GM11168 (cell line): Measurements from ENCODE around the gene TIMM8B.
"Not testable (repeated sequence)": the region's sequence is repeated elsewhere in the genome, so short reads cannot be mapped to it uniquely, and the experiment has no call there.

Experiments
- in situ Hi-C: fragments of 300-500 bp; cut with MboI; formaldehyde crosslinking; loops from one replicate; pipeline ENCODE4 v1.12.0; 2022; ENCODE audit warnings: low sequenced_read_pairs; ENCODE audit not compliant: unreplicated experiment

TIMM8B gene

DNA sequence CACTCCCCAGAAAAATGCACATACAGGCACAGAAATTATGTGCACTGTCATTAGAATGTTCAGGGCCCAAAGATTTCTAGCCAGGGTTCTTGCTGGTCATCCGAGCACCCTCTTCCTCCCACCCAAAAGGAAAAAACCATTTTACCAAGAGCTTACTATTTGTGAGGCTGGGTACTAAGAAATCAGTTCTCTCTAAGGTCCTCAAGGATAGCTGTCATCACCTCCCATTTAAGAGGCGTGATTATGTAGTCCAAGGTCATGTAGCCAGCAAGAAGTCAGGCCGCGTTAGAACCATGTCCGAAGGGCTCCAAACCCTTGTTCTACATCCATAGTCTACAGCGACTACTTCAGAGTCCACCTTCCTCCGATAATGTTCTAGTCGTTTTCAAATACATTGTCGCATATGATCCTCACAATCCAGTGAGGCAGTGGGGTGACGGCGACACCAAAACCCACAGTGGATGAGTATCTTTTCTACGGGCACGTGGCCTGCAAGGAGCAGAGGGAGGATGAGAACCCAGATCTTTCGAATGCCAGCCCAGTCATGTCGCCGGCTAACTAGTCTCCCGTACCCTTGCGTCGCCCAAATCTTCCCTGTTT is 634 bp downstream of the TIMM8B start:
- in situ Hi-C loops, result no loop called here

DNA sequence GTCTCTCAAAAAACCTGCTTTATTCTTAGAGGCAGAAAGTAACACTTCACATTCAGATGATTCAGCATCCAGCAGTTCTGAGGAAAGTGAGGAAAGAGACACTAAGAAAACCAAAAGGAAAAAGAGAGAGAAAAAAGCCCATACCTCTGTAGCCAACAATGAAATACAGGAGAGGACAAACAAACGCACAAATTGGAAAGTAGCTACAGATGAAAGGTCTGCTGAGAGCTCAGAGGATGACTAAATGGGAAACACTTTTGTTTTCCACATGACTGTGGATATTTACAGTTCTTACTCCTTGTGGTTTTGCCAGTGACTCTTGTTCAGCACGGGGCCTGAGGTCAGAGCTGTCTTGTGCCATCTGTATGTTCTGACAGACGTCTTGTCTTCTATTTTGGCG is 3.8 kb downstream of the TIMM8B start:
- in situ Hi-C loops, result no loop called here

DNA sequence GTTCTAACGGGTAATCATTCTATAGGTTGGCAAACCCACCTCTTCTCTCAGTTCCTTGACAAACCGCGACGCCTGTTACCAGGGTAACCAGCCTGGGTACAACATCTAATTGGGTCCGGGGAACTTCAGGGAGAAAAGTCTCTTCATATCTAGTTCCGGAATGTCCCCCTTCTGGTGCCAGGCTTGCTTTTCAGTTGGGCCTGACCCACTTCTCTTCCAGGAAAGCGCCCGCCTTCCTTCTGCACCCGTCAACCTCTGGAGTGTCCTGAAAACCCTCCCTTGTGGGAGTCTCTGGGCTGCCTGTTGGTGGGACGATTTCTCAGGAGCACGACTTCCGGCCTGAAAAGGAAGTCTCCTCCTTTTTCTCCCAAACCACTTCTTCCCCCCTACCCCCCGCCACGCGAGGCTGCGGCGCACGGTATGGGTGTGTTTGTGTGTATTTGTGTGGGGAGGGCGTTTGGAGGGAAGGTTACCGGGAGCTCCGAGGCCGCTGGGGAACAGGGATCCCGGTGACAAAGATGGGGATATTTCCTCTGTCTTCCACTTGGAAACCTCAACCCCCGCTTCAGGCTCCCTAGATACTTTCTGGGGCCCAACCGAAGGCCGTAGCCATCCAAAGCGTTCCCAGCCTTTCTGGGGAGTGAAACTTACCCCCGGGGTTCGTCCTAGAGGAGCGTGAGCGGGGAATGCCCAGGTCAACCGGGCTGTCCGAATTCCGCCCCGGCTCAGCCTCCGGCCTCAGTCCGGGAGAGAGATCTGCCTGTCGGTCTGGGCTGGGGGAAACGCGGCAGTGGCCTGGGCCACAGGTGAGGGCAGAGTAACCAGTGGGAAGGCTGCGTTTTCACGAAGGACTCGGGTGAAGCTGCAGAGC is 12.4 kb downstream of the TIMM8B start, which contains the start of the genes NKAPD1 and PIH1D2:
NKAPD1 (plus strand) TSS at position 359 of the 871 bp plus-strand sequence. CDS start 1,276 bp downstream, outside the sequence.
PIH1D2 (minus strand) TSS at position 77 of the 871 bp plus-strand sequence. CDS start 843 bp downstream, outside the sequence.
- in situ Hi-C loops, result no loop called here

DNA sequence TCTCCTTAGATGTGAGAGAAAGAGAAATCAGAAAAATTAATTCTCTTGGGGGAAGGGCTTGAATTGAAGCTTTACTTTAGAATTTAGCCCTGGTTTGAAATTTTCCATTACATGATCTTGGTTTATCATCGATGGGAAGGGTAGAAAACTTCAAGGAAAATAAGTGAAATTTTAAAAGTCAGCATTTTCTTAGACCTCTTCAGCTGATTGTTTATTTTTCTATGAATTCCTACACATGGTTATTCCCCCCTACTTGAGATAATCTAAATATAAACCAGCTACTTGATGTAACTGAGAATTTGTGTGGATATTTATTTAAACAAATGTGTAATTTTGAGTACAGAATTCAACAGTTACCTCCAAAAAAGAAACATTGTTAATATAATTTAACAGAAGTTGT is 23.6 kb downstream of the TIMM8B start:
- in situ Hi-C loops, result no loop called here

DNA sequence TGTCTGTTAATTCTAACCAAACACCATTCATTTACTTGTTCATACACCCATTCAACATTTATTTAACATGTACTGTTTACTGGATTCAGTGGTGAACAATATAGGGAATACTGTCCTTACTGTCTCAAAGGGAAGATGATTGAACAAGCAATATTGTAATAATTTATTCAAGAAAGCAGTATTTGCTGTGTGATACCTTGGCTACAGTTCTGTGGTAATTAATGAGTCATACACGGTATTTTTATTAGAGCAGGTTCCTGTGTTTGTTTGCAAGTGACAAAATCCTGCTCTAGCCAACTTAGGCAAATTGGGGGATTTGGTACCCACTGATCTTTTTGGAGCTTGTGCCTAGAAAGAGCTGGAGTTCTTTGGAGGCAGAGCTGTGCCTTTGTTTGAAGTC is 28.5 kb downstream of the TIMM8B start:
- in situ Hi-C loops, result no loop called here

DNA sequence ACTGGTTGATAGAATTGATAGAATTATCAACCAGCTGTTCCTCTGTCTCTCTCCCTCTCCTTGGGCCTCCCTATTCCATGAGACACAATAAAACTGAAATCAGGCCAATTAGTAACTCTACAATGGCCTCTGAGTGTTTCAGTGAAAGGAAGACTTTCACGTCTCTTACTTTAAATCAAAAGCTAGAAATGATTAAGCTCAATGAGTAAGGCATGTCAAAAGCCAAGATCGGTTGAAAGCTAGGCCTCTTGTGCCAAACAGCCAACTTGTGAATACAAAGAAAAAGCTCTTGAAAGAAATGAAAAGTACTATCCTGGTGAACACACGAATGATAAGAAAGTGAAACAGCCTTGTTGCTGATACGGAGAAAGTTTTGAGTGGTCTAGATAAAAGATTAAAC is 29.4 kb downstream of the TIMM8B start:
- in situ Hi-C loops, result no loop called here

DNA sequence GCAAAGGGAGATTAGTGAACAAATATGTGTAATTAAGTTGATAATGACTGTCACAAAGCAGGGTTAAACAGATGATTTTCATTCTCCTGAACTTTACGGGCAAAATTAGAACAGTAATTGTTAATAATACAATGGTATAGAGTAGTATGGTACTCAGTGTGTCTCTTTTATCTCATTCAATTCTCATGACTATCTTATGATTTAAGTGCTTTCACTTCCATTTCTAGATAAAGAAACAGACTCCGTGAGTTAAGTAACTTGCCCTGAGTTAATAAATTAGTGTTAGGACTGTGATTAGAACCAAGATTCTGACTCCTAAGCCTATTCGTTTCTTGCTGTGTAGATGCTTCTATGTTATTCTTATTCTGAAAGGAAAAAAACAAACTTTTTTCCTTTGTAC is 34.8 kb downstream of the TIMM8B start:
- in situ Hi-C loops, result no loop called here

DNA sequence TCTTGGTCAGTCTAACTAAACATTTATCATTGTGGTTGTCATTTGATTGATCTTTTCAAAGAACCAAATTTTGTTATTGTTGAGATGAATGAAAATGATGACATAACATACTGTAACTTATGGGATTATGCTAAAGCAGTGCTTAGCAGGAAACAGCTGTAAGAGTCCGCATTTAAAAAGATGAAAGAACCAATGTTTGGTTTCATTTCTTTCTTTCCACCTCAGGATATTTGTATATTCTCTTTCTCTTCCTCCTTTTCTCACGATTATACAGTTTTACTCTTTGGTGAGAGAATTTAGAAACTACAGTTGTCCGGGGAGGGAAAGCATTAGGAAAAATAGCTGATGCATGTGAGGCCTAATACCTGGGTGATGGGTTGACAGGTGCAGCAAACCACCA is 35.8 kb downstream of the TIMM8B start:
- in situ Hi-C loops, result no loop called here

DNA sequence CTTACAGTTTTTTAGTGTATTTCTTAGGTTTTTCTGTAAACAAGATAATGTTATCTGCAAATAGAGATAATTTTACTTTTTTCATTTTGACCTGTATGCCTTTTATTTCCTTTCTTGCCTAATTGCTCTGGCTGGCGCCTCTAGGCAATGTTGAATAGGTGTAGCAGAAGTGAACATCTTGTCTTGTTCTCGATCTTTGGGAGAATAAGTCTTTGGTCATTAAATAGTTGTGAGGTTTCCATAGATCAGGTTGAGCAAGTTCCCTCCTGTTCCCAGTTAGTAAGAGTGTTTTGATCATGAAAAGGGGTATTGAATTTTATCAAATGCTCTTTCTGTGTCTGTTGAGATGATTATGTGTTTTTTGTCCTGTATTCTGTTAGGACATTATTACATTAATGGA is 36.8 kb downstream of the TIMM8B start:
- in situ Hi-C loops, result no loop called here

DNA sequence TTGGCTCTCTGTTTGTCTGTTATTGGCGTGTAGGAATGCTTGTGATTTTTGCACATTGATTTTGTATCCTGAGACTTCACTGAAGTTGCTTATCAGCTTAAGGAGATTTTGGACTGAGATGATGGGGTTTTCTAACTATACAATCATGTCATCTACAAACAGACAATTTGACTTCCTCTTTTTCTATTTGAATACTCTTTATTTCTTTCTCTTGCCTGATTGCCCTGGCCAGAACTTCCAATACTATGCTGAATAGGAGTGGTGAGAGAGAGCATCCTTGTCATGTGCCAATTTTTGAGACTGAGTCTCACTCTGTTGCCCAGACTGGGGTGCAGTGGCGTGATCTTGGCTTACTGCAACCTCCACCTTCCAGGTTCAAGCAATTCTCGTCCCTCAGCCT is 38.3 kb downstream of the TIMM8B start:
- in situ Hi-C loops, result not testable (repeated sequence)

DNA sequence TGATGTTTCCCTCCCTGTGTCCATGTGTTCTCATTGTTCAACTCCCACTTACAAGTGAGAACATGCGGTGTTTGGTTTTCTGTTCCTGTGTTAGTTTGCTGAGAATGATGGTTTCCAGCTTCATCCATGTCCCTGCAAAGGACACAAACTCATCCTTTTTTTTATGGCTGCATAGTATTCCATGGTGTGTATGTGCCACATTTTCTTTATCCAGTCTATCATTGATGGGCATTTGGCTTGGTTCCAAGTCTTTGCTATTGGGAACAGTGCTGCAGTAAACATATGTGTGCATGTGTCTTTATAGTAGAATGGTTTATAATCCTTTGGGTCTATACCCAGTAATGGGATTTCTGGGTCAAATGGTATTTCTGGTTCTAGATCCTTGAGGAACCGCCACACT is 39.9 kb downstream of the TIMM8B start:
- in situ Hi-C loops, result not testable (repeated sequence)

DNA sequence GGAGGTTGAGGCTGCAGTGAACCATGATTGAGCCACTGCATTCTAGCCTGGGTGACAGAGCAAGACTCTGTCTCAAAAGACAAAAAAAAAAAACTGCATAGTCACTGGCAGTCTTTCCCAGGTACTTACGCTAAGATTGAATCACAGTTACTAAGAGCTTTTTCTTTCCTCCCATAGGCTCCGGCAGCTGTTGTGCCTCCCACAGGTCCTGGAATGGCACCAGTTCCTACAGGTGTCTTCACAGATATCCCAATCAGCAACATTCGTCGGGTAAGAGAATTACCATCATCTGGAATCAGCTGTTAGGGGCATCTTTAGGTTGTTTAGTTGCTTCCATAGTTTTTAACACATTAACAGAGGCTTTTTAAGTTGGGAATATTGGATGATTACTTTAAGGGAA is 41.6 kb downstream of the TIMM8B start:
- in situ Hi-C loops, result no loop called here

DNA sequence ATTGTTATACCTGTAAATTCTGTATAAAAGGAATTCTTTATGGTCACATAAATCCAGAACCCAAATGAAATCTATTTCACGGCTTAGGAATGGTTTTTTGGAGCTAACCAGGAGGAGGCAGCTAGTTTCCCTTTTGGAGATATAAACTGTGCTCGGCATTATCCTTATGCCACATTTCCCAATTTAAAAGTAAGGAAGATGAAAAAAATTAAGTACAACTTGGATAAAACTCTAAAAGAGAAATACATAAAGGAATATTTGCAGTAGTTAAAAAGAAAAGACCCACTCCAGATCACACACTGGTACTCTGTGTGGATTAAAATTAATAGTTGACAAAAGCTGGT is 43.6 kb downstream of the TIMM8B start:
- in situ Hi-C loops, result no loop called here

DNA sequence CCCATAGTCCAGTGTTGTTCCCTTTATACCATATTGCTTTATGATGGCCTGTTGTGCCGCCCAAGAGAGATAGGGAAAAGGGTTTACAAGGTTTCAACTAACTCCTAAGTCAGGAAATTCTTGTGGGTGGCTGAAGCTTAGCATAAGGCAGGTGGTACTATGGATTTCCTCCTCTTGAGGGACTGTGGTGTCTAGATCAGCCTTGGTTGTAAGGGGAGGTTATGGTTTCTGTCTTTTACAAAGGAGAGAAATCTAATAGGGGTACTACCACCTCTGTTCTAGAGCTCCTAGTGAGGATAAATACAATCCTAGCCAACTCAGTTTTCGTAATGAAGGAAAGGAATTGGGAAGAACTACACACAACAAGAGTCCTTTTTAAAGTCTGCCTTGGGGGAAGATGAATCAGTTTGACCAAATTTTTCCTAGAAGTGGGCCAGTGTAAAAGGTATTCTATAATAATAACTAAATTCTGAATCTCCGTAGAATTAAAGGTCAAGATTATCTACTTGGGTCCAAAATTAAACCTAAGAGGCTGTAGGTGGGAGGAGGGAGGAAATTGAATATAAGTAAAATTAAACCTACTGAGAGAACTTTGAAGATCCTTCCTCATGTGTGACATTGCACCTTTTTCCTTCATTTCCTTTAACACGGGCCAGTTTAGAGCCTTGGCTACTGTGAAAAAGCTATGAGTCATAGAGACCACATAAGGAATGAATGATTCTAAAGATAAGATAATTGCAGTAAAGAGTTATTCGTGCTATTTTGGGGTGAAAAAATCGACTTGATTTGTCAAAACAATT is 44.2 kb downstream of the TIMM8B start:
- in situ Hi-C loops, result no loop called here

DNA sequence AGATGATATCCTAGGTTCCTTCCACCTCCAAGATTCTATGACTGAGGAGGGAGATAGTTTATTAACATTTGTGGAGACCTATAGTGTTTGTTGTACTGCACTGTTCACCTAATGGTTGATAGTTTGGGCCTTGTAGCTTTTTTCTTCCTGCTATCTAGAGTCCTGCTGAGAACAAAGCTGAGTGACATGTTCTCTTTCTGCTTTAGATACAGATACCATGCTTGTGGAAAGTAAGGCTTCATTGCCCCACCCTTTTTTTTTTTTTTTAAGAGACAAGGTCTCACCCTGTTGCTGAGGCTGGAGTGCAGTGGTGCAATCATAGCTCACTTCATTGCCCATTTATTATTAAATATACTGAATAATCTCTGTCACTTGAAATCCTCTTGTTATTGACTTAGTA is 49.0 kb downstream of the TIMM8B start:
- in situ Hi-C loops, result no loop called here
